Psoas muscle (tissue), 8 donors: ENCODE data around the gene MXD4. TPM values are rescaled to one million over a fixed set of nuclear protein-coding genes. Genes with fewer than 3 reads are reported as not detected.

Source experiments
- ATAC-seq, 4 donors: fragments of 200-7000 bp; cut with Tn5 transposase; one replicate each; pipeline ENCODE4 v1.9.1; 2020; ENCODE audit warnings: moderate library complexity in 3 of 4, mild to moderate bottlenecking in 2 of 4
- DNase-seq, 2 donors: peaks; one replicate each; pipeline ENCODE4 v3.0.0-alpha.2; 2020
- H3K27ac ChIP-seq: fragments of 200-600 bp; one replicate; pipeline ENCODE4 v1.8.0; 2022
- H3K27me3 ChIP-seq, 3 donors: fragments of 200-600 bp in 1 of 3; one replicate each; pipeline versions ENCODE4 v1.6.1 to v1.8.0; 2013 to 2022; ENCODE audit warnings: low read length in 2 of 3, mild to moderate bottlenecking in 2 of 3, moderate library complexity in 1 of 3; ENCODE audit not compliant: insufficient read depth in 3 of 3
- H3K36me3 ChIP-seq, 2 donors: fragments of 200-600 bp in 1 of 2; one replicate each; pipeline versions ENCODE4 v1.6.1 to v1.8.0; 2013 to 2022; ENCODE audit warnings: low read depth in 1 of 2, mild to moderate bottlenecking in 1 of 2, moderate library complexity in 1 of 2; ENCODE audit not compliant: insufficient read depth in 1 of 2
- H3K4me1 ChIP-seq: fragments of 200-600 bp; one replicate; pipeline ENCODE4 v1.8.0; 2022
- H3K4me3 ChIP-seq: fragments of 200-600 bp; one replicate; pipeline ENCODE4 v1.8.0; 2022; ENCODE audit warnings: mild to moderate bottlenecking
- H3K9me3 ChIP-seq: fragments of 200-600 bp; one replicate; pipeline ENCODE4 v1.8.0; 2022
- WGBS, 3 donors: extraction: QIAGEN DNeasy Blood & Tissue Kit; methylation state at CpG; one replicate each; pipeline versions ENCODE4 v1.1.6 to v1.1.7; 2013; 5-methylcytosine and 5-hydroxymethylcytosine counted together
- intact Hi-C, 2 donors: fragments of 100-400 bp; cut with DNase I; formaldehyde crosslinking; loops; one replicate each; pipeline versions ENCODE4 v1.11.0 to v1.14.2; 2022
- polyA plus RNA-seq, 3 donors: library from polyadenylated mRNA; stranded (reverse); fragments of 200-250 nt; gene quantifications; one replicate each; pipeline ENCODE4 v1.2.3, GENCODE V29; 2013
- total RNA-seq, 4 donors: library from RNA; stranded (reverse); fragmentation: NEBNext Ultra II Directional in 2 of 4; extraction: Animal tissue kit (Norgen Biotek cat#: 25700) in 2 of 4; gene quantifications; one replicate each; pipeline versions ENCODE4 v1.2.1 to v1.2.4, GENCODE V29; 2021 to 2023
- TF ChIP-seq, protein P1 (sequence below): fragments of 200-600 bp; IDR thresholded peaks from one replicate; pipeline ENCODE4 v1.8.0; 2022; ENCODE audit warnings: antibody characterized with exemption
- donor health status: healthy with polysubstance abuse.
- donor health status: DM: no; HTN: no; CAD: no; lungs with moderate emphysema.
- donor health status: Bipolar disorder and iron deficiency.
- donor health status: healthy.
- donor health status: DM: yes; HTN: yes; CAD: no.
- donor health status: DM: no; HTN: no; CAD: no.
- donor health status: DM: no; HTN: no; CAD: no.
- donor health status: DM: yes; HTN: yes; CAD: no.

Gene MXD4
- total and polyA plus RNA-seq, 7 donors: 15.4 to 36.7 (median 29.9) TPM

DNA sequence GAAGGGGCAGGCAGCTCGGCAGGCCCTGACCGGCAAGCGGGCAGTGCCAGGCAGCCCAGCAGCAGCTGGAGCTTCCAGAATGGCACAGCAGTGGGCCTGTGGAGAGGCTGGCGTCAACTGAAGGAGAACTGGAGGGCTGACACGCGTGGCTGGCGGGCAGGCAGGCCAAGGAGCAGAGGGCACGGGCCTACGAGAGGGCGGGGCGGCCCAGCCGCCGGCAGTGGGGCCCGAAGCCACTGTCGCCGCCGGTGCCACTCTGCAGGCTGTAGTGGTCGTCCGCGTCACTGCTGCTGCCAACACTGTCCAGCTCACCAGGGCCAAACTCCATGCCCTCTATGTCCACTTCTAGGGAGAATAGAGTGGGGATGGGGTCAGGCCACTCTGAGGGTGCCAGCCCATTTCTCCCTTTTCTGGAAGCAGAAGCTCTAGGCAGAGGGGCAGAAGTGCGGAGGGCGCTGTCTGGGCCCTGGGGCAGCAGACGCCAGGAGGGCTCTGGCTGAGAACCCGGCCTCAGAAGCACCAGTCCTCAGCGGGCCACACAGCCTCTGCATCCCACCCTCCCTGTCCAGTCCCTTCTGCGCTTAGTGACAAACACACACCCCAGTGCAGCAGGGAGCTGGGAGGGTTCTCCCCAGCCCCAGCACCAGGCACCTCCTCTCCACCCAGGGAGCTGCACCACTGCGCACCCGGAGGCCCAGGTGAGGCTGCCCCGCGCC is 11.4 kb downstream of the MXD4 start:
- H3K27me3 ChIP-seq: no peaks in the 10 kb centered on the region
- H3K36me3 ChIP-seq: peaks cover 0 to 76% of the 10 kb centered on the region in 2 donors
- intact Hi-C loops: no loop called here
- H3K4me1 ChIP-seq: peaks cover 10% of the 10 kb centered on the region
- ATAC-seq (no peak), DNase-seq (peak in 1 of 2 donors; percentile 8)
- no peak overlapping the region for H3K4me3 ChIP-seq
- TF ChIP-seq, protein P1, sequence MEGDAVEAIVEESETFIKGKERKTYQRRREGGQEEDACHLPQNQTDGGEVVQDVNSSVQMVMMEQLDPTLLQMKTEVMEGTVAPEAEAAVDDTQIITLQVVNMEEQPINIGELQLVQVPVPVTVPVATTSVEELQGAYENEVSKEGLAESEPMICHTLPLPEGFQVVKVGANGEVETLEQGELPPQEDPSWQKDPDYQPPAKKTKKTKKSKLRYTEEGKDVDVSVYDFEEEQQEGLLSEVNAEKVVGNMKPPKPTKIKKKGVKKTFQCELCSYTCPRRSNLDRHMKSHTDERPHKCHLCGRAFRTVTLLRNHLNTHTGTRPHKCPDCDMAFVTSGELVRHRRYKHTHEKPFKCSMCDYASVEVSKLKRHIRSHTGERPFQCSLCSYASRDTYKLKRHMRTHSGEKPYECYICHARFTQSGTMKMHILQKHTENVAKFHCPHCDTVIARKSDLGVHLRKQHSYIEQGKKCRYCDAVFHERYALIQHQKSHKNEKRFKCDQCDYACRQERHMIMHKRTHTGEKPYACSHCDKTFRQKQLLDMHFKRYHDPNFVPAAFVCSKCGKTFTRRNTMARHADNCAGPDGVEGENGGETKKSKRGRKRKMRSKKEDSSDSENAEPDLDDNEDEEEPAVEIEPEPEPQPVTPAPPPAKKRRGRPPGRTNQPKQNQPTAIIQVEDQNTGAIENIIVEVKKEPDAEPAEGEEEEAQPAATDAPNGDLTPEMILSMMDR: no peak
- no peaks in the 10 kb centered on the region for H3K9me3 ChIP-seq
- H3K27ac ChIP-seq: no peak overlapping the region
- 76 to 88% (median 85%) methylated on average over 28 to 30 of the region's 30 CpGs for WGBS, 3 donors

DNA sequence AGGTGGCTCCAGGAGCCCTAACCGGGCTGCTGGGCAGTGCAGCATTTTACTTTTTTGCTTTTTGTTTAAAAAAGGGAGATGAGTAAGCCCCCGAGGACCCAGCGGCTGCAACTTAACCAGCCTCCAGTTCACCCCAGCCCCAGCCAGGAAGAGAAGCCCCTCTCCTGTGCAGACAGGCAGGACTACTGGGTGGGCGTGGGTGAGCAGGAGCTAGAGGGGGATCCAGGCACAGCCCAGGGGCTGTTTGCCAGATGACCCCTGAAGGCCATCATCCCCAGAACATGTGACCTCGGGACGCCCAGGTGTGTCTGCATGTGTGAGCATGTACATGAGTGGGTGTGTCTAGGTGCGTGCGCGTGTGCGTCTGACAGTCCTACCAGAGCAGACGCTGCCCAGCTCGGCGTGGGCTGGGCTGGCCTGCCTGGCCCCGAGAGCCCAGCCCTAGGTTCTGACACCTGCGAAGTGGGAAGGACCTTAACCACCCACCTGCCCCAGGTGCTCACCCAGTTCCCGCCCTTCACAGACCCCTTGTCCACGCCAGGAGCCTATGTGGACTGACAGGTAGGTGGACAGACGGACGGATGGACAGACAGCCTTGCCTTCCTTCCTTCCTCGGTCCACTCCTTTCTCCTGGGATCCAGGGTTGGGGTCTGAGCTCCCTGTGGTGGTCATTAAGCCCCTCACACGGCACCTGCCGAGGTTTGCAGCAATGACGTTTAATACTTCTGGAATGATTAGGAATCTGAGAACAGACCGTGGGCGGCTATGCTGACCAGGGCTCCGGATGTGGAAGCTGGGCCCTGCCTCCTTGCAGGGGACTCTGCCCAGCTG is 12.2 kb downstream of the MXD4 start:
- Histone ChIP-seq H3K27ac (no peak overlapping the region), H3K4me3 (no peak overlapping the region), H3K27me3 (no peaks in the 10 kb centered on the region), H3K36me3 (peaks cover 0 to 71% of the 10 kb centered on the region in 2 donors), H3K9me3 (no peaks in the 10 kb centered on the region), H3K4me1 (peaks cover 15% of the 10 kb centered on the region)
- TF ChIP-seq, protein P1: no peak
- DNase-seq: no peak
- intact Hi-C loops: no loop called here
- no peak for ATAC-seq
- WGBS, 3 donors: 83 to 88% (median 84%) methylated on average over 26 of the region's 26 CpGs

DNA sequence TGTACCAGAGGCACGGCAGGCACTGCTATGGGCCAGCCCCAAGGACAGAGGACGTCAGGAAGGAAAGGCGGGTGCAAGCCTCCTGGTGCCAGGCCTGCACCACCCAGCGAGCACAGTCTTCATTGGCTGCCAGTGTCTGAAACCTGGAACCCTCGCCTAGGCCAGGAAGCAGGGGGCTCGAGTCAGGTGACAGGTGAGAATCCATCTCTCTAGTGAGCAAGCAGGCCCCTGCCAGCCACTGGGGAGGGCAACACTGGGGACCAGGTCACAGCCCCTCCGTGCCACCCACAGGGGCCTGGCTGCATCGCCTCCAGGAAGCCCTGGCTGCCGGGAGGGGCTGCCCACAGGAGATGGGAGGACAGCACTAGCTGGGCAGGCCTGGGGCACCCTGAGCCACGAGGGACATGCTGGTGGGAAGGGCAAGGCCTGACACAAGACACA is 13.1 kb downstream of the MXD4 start:
- H3K36me3 ChIP-seq: peaks cover 0 to 62% of the 10 kb centered on the region in 2 donors
- H3K27ac ChIP-seq: no peak overlapping the region
- no peak overlapping the region for H3K4me3 ChIP-seq
- 72 to 75% (median 73%) methylated on average over 10 of the region's 10 CpGs for WGBS, 3 donors
- H3K27me3 ChIP-seq: no peaks in the 10 kb centered on the region
- H3K4me1 ChIP-seq: peaks cover 18% of the 10 kb centered on the region
- no peaks in the 10 kb centered on the region for H3K9me3 ChIP-seq
- DNase-seq (peak; percentile 13 to 52), ATAC-seq (no peak)
- TF ChIP-seq, protein P1: no peak
- intact Hi-C loops: no loop called here

DNA sequence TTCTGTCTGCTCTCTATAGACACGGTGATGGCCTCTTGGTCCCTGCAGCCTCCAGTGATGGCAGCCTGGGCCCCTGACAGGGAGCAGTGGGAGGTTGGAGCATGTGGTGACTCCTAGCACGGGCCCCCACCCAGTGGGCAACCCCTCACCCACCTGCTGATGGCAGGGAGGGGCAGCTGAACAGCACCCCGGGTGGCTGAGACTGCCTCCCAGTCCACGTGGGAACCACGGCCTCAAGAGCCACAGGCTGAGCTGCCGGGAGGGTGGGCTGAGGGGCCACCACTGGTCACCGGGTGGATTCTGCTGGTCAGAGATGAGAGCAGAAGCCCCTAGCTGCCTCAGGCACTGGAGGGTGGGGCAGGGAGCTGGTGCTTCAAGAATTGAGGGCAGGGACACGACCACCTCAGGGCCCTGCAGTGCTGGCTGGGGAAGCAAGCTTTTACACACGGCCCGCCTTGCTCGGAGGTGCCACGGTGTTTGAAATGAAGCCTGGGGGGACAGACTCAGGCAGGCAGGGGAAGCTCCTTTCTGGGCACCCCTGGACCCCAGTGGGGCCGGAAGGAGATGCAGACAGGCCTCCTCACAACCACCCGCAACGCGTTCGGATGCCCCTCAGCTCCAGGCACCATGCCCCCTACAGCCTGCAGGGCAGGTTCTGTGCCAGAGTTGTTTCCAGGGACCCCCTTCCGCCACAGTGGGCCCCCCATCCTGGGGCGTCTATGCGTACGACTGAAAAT is 13.7 kb downstream of the MXD4 start:
- TF ChIP-seq, protein P1: no peak
- DNase-seq (peak in 1 of 2 donors; percentile 44), ATAC-seq (no peak)
- H3K27ac ChIP-seq: no peak overlapping the region
- intact Hi-C loops: no loop called here
- H3K4me1 ChIP-seq: peaks cover 13% of the 10 kb centered on the region
- no peaks in the 10 kb centered on the region for H3K9me3 ChIP-seq
- WGBS, 3 donors: 74 to 79% (median 78%) methylated on average over 18 to 21 of the region's 21 CpGs
- no peak overlapping the region for H3K4me3 ChIP-seq
- H3K36me3 ChIP-seq: peaks cover 0 to 56% of the 10 kb centered on the region in 2 donors
- H3K27me3 ChIP-seq: no peaks in the 10 kb centered on the region
